Neuronal stem cell (in vitro differentiated cells): Measurements from ENCODE around the gene IQCK.
"Not testable (repeated sequence)": the region's sequence is repeated elsewhere in the genome, so short reads cannot be mapped to it uniquely, and the experiment has no call there.

Experiments used
- DNase-seq: peaks from one replicate; pipeline ENCODE4 v3.0.0-alpha.2; 2013; ENCODE audit warnings: low spot score
- H2AFZ ChIP-seq: one replicate; pipeline ENCODE4 v1.6.1; 2013; ENCODE audit warnings: mild to moderate bottlenecking, low read length, inconsistent platforms
- H2AK5ac ChIP-seq: 2 replicates; pipeline ENCODE4 v1.6.1; 2013; ENCODE audit warnings: low read depth, mild to moderate bottlenecking, inconsistent platforms, low read length, moderate library complexity, mixed read lengths
- H2BK120ac ChIP-seq: 2 replicates; pipeline ENCODE4 v1.6.1; 2013; ENCODE audit warnings: low read depth, mild to moderate bottlenecking, inconsistent platforms, low read length, moderate library complexity, mixed read lengths
- H2BK12ac ChIP-seq: one replicate; pipeline ENCODE4 v1.6.1; 2013; ENCODE audit warnings: low read length, inconsistent platforms
- H2BK15ac ChIP-seq: 2 replicates; pipeline ENCODE4 v1.6.1; 2013; ENCODE audit warnings: mild to moderate bottlenecking, low read length, inconsistent platforms, mixed read lengths
- H2BK5ac ChIP-seq: one replicate; pipeline ENCODE4 v1.6.1; 2013; ENCODE audit warnings: inconsistent platforms, mild to moderate bottlenecking, low read length, moderate library complexity
- H3K14ac ChIP-seq: one replicate; pipeline ENCODE4 v1.6.1; 2013; ENCODE audit warnings: low read length, inconsistent platforms
- H3K18ac ChIP-seq: 2 replicates; pipeline ENCODE4 v1.6.1; 2013; ENCODE audit warnings: low read length, inconsistent platforms
- H3K23ac ChIP-seq: 2 replicates; pipeline ENCODE4 v1.6.1; 2013; ENCODE audit warnings: low read depth, mild to moderate bottlenecking, mixed read lengths, low read length, inconsistent platforms; ENCODE audit not compliant: poor library complexity
- H3K27ac ChIP-seq: replicated peaks from 3 replicates; pipeline ENCODE4 v1.5.1; 2013; ENCODE audit warnings: low read length, inconsistent platforms
- H3K27me3 ChIP-seq, 3 experiments: 2 replicates each; pipeline ENCODE4 v1.6.1; 2013; ENCODE audit warnings: low read length in 3 of 3, mild to moderate bottlenecking in 2 of 3, inconsistent platforms in 1 of 3, low read depth in 1 of 3, mixed read lengths in 1 of 3, moderate library complexity in 1 of 3; ENCODE audit not compliant: control insufficient read depth in 3 of 3, insufficient read depth in 3 of 3
- H3K36me3 ChIP-seq, 2 donors: replicated peaks in 1 of 2; 2 replicates each; pipeline ENCODE4 v1.6.1; 2013; ENCODE audit warnings: low read length in 2 of 2; ENCODE audit not compliant: control insufficient read depth in 2 of 2, insufficient read depth in 2 of 2
- H3K4ac ChIP-seq: 2 replicates; pipeline ENCODE4 v1.6.1; 2013; ENCODE audit warnings: inconsistent platforms, mild to moderate bottlenecking, low read length, moderate library complexity
- H3K4me1 ChIP-seq, 2 donors: 1 replicate in 1 of 2; 2 replicates in 1 of 2; pipeline ENCODE4 v1.6.1; 2013; ENCODE audit warnings: low read length in 2 of 2, low read depth in 1 of 2; ENCODE audit not compliant: control insufficient read depth in 2 of 2, insufficient read depth in 1 of 2
- H3K4me2 ChIP-seq: one replicate; pipeline ENCODE4 v1.6.1; 2013; ENCODE audit warnings: mild to moderate bottlenecking, low read length, inconsistent platforms; ENCODE audit not compliant: insufficient read depth, poor library complexity, severe bottlenecking
- H3K4me3 ChIP-seq, 2 donors: 2 replicates each; pipeline ENCODE4 v1.5.1; 2013; ENCODE audit warnings: low read length in 2 of 2, mild to moderate bottlenecking in 2 of 2, inconsistent platforms in 1 of 2, moderate library complexity in 1 of 2
- H3K79me1 ChIP-seq: one replicate; pipeline ENCODE4 v1.6.1; 2013; ENCODE audit warnings: low read depth, mild to moderate bottlenecking, inconsistent platforms, low read length, moderate library complexity
- H3K9ac ChIP-seq: one replicate; pipeline ENCODE4 v1.6.1; 2013; ENCODE audit warnings: mild to moderate bottlenecking, low read depth, low read length, inconsistent platforms; ENCODE audit not compliant: poor library complexity
- H3K9me3 ChIP-seq, 2 donors: replicated peaks in 1 of 2; 2 replicates each; pipeline versions ENCODE3 to v1.6.1; 2013; ENCODE audit warnings: low read length in 2 of 2, mild to moderate bottlenecking in 2 of 2, inconsistent platforms in 1 of 2, low read depth in 1 of 2, mixed read lengths in 1 of 2, moderate library complexity in 1 of 2; ENCODE audit not compliant: control insufficient read depth in 2 of 2, insufficient read depth in 1 of 2
- H4K8ac ChIP-seq: one replicate; pipeline ENCODE4 v1.6.1; 2013; ENCODE audit warnings: low read depth, mild to moderate bottlenecking, inconsistent platforms, low read length, moderate library complexity
- H4K91ac ChIP-seq: one replicate; pipeline ENCODE4 v1.6.1; 2013; ENCODE audit warnings: low read length, low read depth, mild to moderate bottlenecking, inconsistent platforms; ENCODE audit not compliant: poor library complexity
- WGBS, 2 donors: extraction: QIAGEN DNeasy Blood & Tissue Kit; methylation state at CpG; one replicate each; pipeline ENCODE4 v1.1.7; 2013; ENCODE audit warnings: missing lambda C conversion rate in 2 of 2, mixed read lengths in 1 of 2; ENCODE audit not compliant: insufficient read length in 2 of 2, insufficient replicate concordance in 1 of 2; ENCODE audit errors: extremely low coverage in 2 of 2; 5-methylcytosine and 5-hydroxymethylcytosine counted together

IQCK gene

GRCh38 chr16:19713697-19714096 lies 4.4 kb upstream of the IQCK start:
- WGBS, 2 donors = no CpG with 5 or more reads among the region's 6 CpGs
- Histone ChIP-seq H3K27ac (no peak overlapping the region), H3K14ac (no peak overlapping the region), H3K4me2 (no peak overlapping the region), H2BK15ac (no peak overlapping the region), H3K9ac (no peak overlapping the region), H2AK5ac (no peak overlapping the region), H2AFZ (no peak overlapping the region), H4K91ac (no peak overlapping the region), H3K4me1 (peaks cover 7 to 29% of the 10 kb centered on the region in 2 donors), H3K4me3 (no peak overlapping the region), H4K8ac (no peak overlapping the region), H2BK120ac (no peak overlapping the region), H3K23ac (no peak overlapping the region), H3K27me3 (no peaks in the 10 kb centered on the region), H3K18ac (no peak overlapping the region), H2BK12ac (no peak overlapping the region), H3K79me1 (peaks cover 25% of the 10 kb centered on the region), H3K36me3 (peaks cover 48 to 80% of the 10 kb centered on the region in 2 donors), H2BK5ac (no peak overlapping the region), H3K4ac (no peak overlapping the region), H3K9me3 (no peaks in the 10 kb centered on the region)
- DNase-seq = no peak

GRCh38 chr16:19715566-19715965 lies 2.5 kb upstream of the IQCK start:
- Histone ChIP-seq H3K27me3 (no peaks in the 10 kb centered on the region), H3K23ac (no peak overlapping the region), H3K9ac (no peak overlapping the region), H3K27ac (no peak overlapping the region), H3K18ac (no peak overlapping the region), H3K4me3 (no peak overlapping the region), H2BK120ac (no peak overlapping the region), H2BK5ac (no peak overlapping the region), H3K79me1 (peaks cover 20% of the 10 kb centered on the region), H2AK5ac (no peak overlapping the region), H2BK15ac (no peak overlapping the region), H3K4me1 (peaks cover 10 to 17% of the 10 kb centered on the region in 2 donors), H3K4me2 (no peak overlapping the region), H3K4ac (no peak overlapping the region), H3K36me3 (peaks cover 33 to 66% of the 10 kb centered on the region in 2 donors), H4K8ac (no peak overlapping the region), H4K91ac (no peak overlapping the region), H2BK12ac (no peak overlapping the region), H2AFZ (no peak overlapping the region), H3K9me3 (no peaks in the 10 kb centered on the region), H3K14ac (no peak overlapping the region)
- WGBS, 2 donors = no CpG with 5 or more reads among the region's 5 CpGs
- DNase-seq = no peak

- Histone ChIP-seq H2BK120ac (no peak overlapping the region), H3K36me3 (peaks cover 29 to 60% of the 10 kb centered on the region in 2 donors), H3K4me1 (peaks cover 10 to 13% of the 10 kb centered on the region in 2 donors), H3K23ac (no peak overlapping the region), H2BK5ac (no peak overlapping the region), H2AK5ac (no peak overlapping the region), H3K27me3 (no peaks in the 10 kb centered on the region), H3K18ac (no peak overlapping the region), H4K91ac (no peak overlapping the region), H3K4ac (no peak overlapping the region), H3K4me2 (no peak overlapping the region), H3K27ac (no peak overlapping the region), H2AFZ (no peak overlapping the region), H3K4me3 (peak overlapping the region in 1 of 2 donors; percentile 96), H2BK12ac (no peak overlapping the region), H4K8ac (no peak overlapping the region), H2BK15ac (no peak overlapping the region), H3K79me1 (peaks cover 16% of the 10 kb centered on the region), H3K14ac (no peak overlapping the region), H3K9me3 (no peaks in the 10 kb centered on the region), H3K9ac (no peak overlapping the region)
- no peak for DNase-seq
- WGBS, 2 donors = no CpG with 5 or more reads among the region's 1 CpG
Observed at GRCh38 chr16:19716183-19716582, 1.9 kb upstream of the IQCK start.

GRCh38 chr16:19716728-19717127 lies 1.3 kb upstream of the IQCK start:
- not testable (repeated sequence) for H3K23ac ChIP-seq, H3K4ac ChIP-seq, H3K18ac ChIP-seq, H3K27me3 ChIP-seq, H2BK15ac ChIP-seq, H2AK5ac ChIP-seq, H2BK12ac ChIP-seq, DNase-seq, H2AFZ ChIP-seq, H2BK120ac ChIP-seq, H3K9me3 ChIP-seq, H2BK5ac ChIP-seq, H3K9ac ChIP-seq, H3K27ac ChIP-seq, H3K4me1 ChIP-seq, H4K91ac ChIP-seq, H4K8ac ChIP-seq, H3K14ac ChIP-seq
- H3K4me2 ChIP-seq = peak overlapping the region; percentile 59
- peak overlapping the region; percentile 96 to 97 for H3K4me3 ChIP-seq
- WGBS, 2 donors = no CpG with 5 or more reads among the region's 11 CpGs
- H3K79me1 ChIP-seq = peaks cover 14% of the 10 kb centered on the region
- peaks cover 27 to 55% of the 10 kb centered on the region in 2 donors for H3K36me3 ChIP-seq
